PC-3 (cell line): ENCODE measurements around the gene MIGA1. TPM values are rescaled to one million over a fixed set of nuclear protein-coding genes. Genes with fewer than 3 reads are reported as not detected.
"Not testable (repeated sequence)": the region's sequence is repeated elsewhere in the genome, so short reads cannot be mapped to it uniquely, and the experiment has no call there.

Source experiments
- ATAC-seq: fragments of 200-7000 bp; cut with Tn5 transposase; 2 replicates; pipeline ENCODE4 v1.9.1; 2020; ENCODE audit warnings: mild to moderate bottlenecking, moderate library complexity
- BruUV-seq: library from RNA; stranded (reverse); fragments of 400-500 nt; replicated peaks from 2 replicates; lab custom pipeline; 2021; lab: Mats Ljungman, UMichigan
- CTCF ChIA-PET: fragments of 300-600 bp; sonication (Branson Sonifier 250); formaldehyde crosslinking; loops from one replicate; lab custom pipeline; 2022; ENCODE audit warnings: antibody characterized with exemption; lab: Charles Lee
- POLR2A ChIA-PET: fragments of 300-600 bp; sonication (Branson Sonifier 250); formaldehyde crosslinking; loops from one replicate; lab custom pipeline; 2022; ENCODE audit warnings: antibody characterized with exemption; ENCODE audit not compliant: unreplicated experiment; lab: Charles Lee
- DNase-seq: peaks from one replicate; pipeline ENCODE4 v3.0.0-alpha.2; 2015
- H2AFZ ChIP-seq: fragments of 300-600 bp; sonication (generic); 2 replicates; pipeline ENCODE4 v1.6.0; 2016; ENCODE audit warnings: antibody characterized with exemption, low read length
- H3F3A ChIP-seq: fragments of 300-600 bp; sonication (generic); one replicate; pipeline ENCODE4 v1.6.0; 2017; ENCODE audit warnings: antibody characterized with exemption, low read length, control low read depth, mild to moderate bottlenecking; ENCODE audit not compliant: unreplicated experiment
- H3K27ac ChIP-seq: fragments of 300-600 bp; sonication (generic); 2 replicates; pipeline ENCODE4 v1.5.1; 2016; ENCODE audit warnings: mild to moderate bottlenecking, low read length
- H3K27me3 ChIP-seq: fragments of 300-600 bp; sonication (generic); 2 replicates; pipeline ENCODE4 v1.6.1; 2016; ENCODE audit warnings: low read length, mixed read lengths
- H3K36me3 ChIP-seq: fragments of 300-600 bp; sonication (generic); 2 replicates; pipeline ENCODE4 v1.6.1; 2016; ENCODE audit warnings: low read depth, mixed run types, low read length, mixed read lengths
- H3K4me1 ChIP-seq: fragments of 300-600 bp; sonication (generic); 2 replicates; pipeline ENCODE4 v1.5.1; 2016; ENCODE audit warnings: low read length; ENCODE audit not compliant: insufficient read depth
- H3K4me2 ChIP-seq: fragments of 300-600 bp; sonication (generic); 2 replicates; pipeline ENCODE4 v1.6.0; 2016; ENCODE audit warnings: low read length
- H3K4me3 ChIP-seq: fragments of 300-600 bp; sonication (generic); 2 replicates; pipeline ENCODE4 v1.5.1; 2016; ENCODE audit warnings: mild to moderate bottlenecking, low read length, mixed read lengths
- H3K79me2 ChIP-seq: fragments of 300-600 bp; sonication (generic); 2 replicates; pipeline ENCODE4 v1.6.1; 2017; ENCODE audit warnings: low read length, mixed read lengths
- H3K9ac ChIP-seq: fragments of 300-600 bp; sonication (generic); 2 replicates; pipeline ENCODE4 v1.6.0; 2016; ENCODE audit warnings: mild to moderate bottlenecking, low read length
- H3K9me2 ChIP-seq: fragments of 300-600 bp; sonication (generic); replicated peaks from 2 replicates; pipeline ENCODE4 v1.6.1; 2016; ENCODE audit warnings: mixed run types, low read length, mixed read lengths
- H3K9me3 ChIP-seq: fragments of 300-600 bp; sonication (generic); 2 replicates; pipeline ENCODE4 v1.6.1; 2016; ENCODE audit warnings: low read length, mixed read lengths
- H4K20me1 ChIP-seq: fragments of 300-600 bp; sonication (generic); 2 replicates; pipeline ENCODE4 v1.6.1; 2016; ENCODE audit warnings: low read length, mixed read lengths
- CTCF ChIP-seq: fragments of 300-600 bp; sonication (generic); conservative IDR thresholded peaks from 2 replicates; pipeline ENCODE4 v1.5.1; 2017; ENCODE audit warnings: antibody characterized with exemption, low read depth, mild to moderate bottlenecking, low read length
- EZH2 ChIP-seq: fragments of 300-600 bp; sonication (generic); IDR thresholded peaks from one replicate; pipeline ENCODE4 v1.6.1; 2017; ENCODE audit warnings: antibody characterized with exemption, mild to moderate bottlenecking, low read length; ENCODE audit not compliant: unreplicated experiment
- EZH2phosphoT487 ChIP-seq: fragments of 300-600 bp; sonication (generic); IDR thresholded peaks from 2 replicates; pipeline ENCODE4 v1.6.1; 2018; ENCODE audit warnings: mild to moderate bottlenecking, antibody characterized with exemption, low read length, borderline replicate concordance
- intact Hi-C: fragments of 100-400 bp; cut with micrococcal nuclease; formaldehyde crosslinking; loops from 2 replicates; pipeline ENCODE4 v1.9.0; 2023
- total RNA-seq: library from RNA; depleted of rRNA; stranded (reverse); fragments of >200 nt; gene quantifications from 2 replicates; pipeline ENCODE4 v1.2.3, GENCODE V29; 2014

MIGA1 gene
- total RNA-seq, 1 experiment from 2014 or later: 6.5 TPM

GRCh38 chr1:77803371-77803770 is 23.9 kb downstream of the MIGA1 start:
- Histone ChIP-seq H3F3A (no peaks in the 10 kb centered on the region), H3K27ac (no peak overlapping the region), H3K27me3 (no peaks in the 10 kb centered on the region), H3K4me1 (no peaks in the 10 kb centered on the region), H3K9ac (no peak overlapping the region), H2AFZ (no peak overlapping the region), H3K9me2 (no peaks in the 10 kb centered on the region), H3K4me2 (no peak overlapping the region), H3K79me2 (no peaks in the 10 kb centered on the region), H4K20me1 (no peaks in the 10 kb centered on the region), H3K36me3 (peaks cover 10% of the 10 kb centered on the region), H3K9me3 (no peaks in the 10 kb centered on the region), H3K4me3 (no peak overlapping the region)
- intact Hi-C loops: no loop called here
- ChIA-PET CTCF (no interaction called here), POLR2A (no interaction called here)
- no peak for ATAC-seq
- no peak for DNase-seq
- BruUV-seq: no TSS peak
- TF ChIP-seq EZH2phosphoT487 (no peak), EZH2 (no peak), CTCF (no peak)

GRCh38 chr1:77809787-77810462 is 30.5 kb downstream of the MIGA1 start:
- H3K9me2 ChIP-seq, POLR2A ChIA-PET, H3K4me2 ChIP-seq, H4K20me1 ChIP-seq, H3K27ac ChIP-seq, H3K79me2 ChIP-seq, ATAC-seq, H3K4me1 ChIP-seq, intact Hi-C loops, H3F3A ChIP-seq, DNase-seq, H3K4me3 ChIP-seq, H2AFZ ChIP-seq, H3K9me3 ChIP-seq, H3K27me3 ChIP-seq, H3K9ac ChIP-seq: not testable (repeated sequence)
- peaks cover 15% of the 10 kb centered on the region for H3K36me3 ChIP-seq
- TSS peak; percentile 68 for BruUV-seq
- CTCF ChIA-PET: interaction anchor here (0.6 kb wide), 1 partner anchor 53 kb away, joined by 10 read pairs; no protein-coding TSS in a partner anchor

GRCh38 chr1:77811589-77811988 is 32.1 kb downstream of the MIGA1 start:
- H3K79me2 ChIP-seq, CTCF ChIA-PET, intact Hi-C loops, H3K4me1 ChIP-seq, H3K27me3 ChIP-seq, H2AFZ ChIP-seq, BruUV-seq, POLR2A ChIA-PET, H3F3A ChIP-seq, H3K4me2 ChIP-seq, H3K4me3 ChIP-seq, H3K27ac ChIP-seq, DNase-seq, H3K9me2 ChIP-seq, H3K9ac ChIP-seq, H3K9me3 ChIP-seq, H4K20me1 ChIP-seq: not testable (repeated sequence)
- peak; percentile 46; the same call in 1 of the 2 replicates for ATAC-seq
- H3K36me3 ChIP-seq: peaks cover 15% of the 10 kb centered on the region
